ENCODE measurements around the gene ARL6IP4.

Gene ARL6IP4

DNA sequence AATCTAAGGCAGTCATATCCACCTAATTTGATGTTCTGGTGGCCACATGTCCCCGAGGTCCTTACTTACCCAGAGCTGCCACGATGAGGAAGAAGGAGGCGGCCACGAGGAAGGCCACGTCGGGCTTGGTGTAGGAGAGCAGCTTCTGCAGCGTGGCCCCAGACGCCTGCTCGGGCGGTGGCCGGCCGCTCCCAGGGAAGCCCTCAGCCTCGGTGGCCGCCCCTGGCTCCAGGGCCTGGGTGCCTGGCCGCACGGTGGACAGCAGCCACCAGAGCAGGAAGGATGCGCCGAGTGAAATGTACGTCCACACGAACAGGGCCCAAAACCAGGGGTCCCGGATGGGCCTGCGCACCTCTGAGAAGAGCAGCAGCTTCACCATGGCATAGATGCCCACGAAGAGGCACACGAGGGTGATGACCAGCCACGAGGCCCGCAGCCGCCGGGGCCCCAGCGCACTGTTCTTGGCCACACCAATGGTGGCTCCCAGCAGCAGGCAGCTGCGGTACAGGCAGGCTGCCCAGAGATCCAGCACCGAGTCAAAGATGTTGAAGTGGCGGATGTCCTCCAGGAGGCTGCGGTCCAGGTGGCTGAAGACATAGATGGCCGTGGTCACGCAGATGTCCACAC, 20.8 kb upstream of the ARL6IP4 start:
- FAIRE-seq, result no peak

DNA sequence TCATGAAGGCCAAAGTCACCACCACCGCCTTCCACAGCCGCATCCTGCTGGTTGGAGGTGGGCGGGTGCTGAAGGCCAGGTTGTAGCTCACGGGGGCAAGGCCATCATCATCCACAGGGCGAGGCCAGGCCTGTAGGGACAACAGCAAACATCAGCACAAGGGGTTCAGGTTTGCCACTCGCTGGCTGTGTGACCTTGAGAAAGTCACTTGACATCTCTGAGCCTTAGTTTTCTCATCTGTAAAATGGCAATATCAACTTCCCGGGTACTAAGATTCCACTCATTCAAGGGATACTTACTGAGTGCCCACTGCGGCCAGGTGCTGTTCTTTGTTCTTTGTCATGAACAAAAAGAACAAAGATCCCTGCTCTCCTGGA, 20.3 kb upstream of the ARL6IP4 start:
- FAIRE-seq, result no peak

DNA sequence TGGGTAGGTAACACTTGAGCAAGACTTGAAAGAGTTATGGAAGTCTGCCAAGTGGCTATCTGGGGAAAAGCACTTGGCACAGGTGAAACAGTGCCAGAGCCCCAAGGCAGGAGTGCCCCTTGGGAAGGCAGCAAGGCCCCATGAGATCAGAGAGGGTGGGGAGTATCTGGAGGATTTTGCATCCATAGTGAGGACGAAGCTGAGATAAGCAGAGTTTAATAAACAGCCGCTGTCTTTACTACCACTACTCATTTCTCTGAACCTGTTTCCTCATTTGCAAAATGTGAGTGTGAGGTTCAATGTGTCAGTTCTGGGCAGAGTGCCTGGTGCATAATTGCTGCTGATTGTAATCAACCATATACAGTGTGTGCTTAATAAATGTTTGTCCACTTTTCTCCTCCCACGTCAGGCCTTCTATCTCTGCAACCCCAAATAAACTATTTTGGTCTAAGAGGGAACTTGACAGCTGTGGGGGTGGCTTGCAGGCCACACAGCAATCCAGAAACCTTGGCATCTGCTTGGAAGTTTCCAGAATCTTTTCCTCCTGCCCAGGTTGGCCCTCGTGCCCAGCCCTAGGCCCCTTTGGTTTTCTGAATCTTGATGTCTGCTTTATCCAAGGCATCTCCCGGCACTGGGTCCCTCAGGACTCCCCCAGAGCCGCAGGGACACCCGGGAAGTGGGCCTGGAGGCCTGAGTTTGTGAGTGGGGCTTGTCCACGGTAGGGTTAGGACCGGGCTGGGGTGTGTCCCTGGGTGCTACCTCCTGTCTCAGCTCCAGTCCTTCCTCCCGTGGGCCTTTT, 18.8 kb upstream of the ARL6IP4 start:
- FAIRE-seq, result no peak

DNA sequence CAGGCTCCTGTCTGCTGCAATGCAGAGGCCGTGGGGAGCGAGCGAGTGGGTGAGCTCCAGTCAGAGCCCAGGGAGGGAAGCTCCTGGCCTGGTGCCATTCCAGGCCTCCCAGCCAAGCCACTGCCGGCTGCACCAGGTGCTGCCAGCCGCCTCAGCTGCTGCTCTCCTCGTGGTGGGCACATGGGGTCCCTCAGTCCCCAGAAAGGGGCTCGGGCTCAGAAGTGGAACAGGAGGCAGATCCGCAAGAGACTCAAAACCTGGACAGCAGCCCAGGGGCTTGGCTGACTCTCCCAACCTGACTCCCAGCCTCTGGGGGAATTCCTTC, 16.6 kb upstream of the ARL6IP4 start:
- no peak for FAIRE-seq

DNA sequence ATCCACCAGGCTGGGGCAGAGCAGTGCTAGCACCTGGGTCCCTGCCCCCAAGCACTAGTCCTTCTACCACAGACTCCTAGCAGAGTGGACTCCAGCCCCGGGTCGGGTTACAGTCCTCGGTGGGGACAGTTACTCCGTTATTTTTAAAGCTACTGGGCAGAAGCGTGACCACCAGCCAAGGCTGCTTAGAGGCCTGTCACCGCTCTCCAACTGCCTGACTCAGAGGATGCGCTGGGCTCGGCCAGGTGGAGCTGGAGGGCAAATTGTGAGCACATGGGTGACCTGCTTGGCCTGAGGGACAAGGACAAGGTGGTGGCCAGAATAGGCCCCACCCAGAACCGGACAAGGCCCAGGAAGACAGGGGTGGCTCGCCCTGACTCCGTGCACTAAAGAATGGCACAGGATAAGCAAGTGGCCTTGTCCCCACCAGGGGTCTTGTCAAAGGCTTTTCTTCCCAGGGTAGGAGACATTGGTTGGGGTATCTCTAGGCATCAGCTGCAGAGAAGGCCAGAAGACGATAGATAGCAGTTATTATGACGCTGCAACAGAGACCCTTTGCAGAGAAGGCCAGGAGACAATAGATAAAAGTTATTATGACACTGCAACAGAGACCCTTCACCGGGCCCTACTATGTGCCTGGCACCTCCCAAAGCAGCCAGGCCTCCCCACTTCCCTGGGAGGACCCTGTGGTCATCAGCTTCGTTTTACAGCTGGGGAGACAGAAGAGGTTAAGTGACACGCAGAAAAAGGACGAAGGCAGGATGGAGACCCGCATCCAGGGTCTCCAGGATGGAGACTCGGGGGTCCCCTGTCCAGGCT, 15.8 kb upstream of the ARL6IP4 start:
- FAIRE-seq, result no peak

DNA sequence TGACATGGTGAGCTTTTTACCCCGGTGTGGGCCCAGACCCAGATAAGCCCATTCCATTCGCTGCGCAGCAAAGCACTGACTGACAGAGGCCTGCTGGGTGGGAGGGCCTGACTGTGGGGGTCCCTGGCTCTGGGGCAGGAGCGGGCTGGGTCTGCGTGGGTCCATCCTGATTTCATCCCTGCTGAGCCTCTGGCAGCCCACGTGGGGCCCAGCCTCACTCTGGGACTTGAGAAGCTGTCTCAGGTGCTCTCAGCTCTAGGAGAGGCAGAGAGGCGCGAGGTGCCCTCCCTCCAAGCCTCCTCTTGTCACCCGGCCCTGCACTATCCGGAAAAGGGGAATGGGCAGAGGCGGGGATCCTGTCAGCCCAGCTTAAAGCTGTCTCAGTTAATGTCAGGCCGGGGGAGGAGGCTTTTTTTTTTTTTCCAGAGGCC, 15.1 kb upstream of the ARL6IP4 start:
- FAIRE-seq, result no peak

DNA sequence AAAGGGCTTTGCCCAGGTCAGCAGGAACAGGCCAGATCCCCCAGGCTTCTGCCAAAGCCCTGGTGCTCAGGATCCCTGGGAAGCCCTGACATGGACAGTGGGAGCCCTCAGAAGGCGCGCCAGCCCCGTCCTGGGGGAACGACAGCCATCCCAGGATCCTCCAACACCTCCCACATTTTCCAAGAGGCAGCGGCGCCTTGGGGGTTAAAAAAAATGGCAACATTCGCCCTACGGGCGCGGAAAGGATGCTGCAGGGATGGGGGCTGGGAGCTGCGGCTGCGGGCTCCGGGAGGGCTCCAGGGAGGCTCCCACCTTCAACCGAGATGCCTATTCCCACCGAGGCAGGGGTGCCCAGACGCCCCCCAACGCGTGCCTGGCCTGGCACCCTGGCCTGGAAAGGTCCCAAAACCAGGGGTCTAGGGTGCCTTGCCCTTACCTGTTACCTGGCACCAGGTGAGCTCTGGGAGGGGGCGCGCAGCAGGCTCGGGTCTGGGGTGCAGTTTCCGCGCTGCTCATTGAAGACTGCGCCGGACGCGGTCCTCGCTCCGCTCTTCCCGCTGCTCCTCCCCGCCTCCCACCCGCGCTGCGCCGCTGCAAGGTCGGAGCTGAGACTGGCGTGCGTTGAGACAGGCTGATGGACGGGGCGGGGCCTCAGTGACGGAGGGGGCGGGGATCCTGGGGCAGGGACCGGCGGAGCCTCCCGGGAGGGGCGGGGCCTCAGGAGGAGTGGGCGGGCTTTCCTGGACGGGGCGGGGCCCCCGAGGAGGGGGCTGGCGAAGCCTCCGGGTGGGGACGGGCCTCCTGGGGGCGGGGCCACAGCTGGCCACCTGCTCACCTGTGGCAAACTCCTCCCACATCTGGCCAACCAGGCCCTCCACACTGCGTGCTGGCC, 14.4 kb upstream of the ARL6IP4 start, which contains the start of gene ABCB9:
Gene ABCB9, minus strand, starts transcription at position 613 of the 892 bp plus-strand sequence. CDS start 6,228 bp downstream, outside the sequence.
- no peak for FAIRE-seq

DNA sequence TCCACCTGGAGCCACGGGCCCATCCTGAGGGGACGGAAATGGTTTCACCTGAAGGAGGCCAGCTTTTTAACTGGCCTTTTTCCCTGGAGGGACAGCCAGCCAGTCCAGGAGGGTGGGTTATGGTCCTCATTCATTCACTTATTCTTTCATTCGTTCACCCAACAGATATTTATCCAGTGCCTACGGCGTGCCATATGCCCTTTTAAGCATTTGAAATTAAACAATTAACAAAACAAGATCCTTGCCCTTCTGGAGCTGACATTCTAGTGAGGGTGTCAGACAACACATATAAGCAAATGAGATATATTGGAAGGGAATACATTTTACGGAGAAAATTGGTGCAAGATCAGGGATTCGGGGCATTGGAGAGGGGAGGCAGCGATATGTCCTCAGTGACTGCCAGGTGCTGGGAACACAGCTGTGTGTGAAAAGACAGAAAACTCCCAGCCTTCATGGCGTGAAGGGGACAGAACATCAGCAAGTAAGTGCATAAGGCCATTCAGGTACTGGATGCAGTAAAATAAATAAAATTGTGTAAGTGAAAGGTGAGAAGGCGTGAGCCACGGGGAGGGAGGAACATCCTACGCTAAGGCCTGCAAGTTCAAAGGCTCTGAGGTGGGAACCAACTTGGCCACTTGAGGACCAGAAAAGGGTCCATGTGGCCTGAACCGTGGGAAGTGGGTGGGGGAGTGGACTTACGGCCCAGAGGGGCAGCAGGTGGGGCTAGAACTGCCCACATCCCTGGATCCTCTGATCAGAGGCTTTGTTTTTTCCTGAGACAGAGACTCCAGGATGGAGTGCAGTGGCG, 13.5 kb upstream of the ARL6IP4 start:
- FAIRE-seq, result no peak

DNA sequence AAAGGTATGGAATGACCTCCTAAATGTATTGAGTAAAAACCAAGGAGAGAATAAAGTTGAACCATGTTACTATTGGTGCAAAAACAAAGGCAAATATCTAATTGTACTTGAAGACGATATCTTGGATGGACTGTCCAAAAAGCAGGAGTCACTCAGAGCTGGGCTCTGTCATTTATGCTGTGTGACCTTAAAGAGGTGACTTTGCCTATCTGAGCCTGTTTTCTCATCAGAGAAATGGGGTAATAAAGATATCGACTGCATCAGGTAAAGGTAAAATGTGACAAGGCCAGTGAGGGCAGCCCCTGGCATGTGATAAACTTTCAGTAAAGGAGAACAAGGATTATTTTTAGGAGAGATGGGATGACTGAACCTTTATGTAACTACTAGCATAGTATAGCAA, 12.4 kb upstream of the ARL6IP4 start:
- FAIRE-seq, result no peak

DNA sequence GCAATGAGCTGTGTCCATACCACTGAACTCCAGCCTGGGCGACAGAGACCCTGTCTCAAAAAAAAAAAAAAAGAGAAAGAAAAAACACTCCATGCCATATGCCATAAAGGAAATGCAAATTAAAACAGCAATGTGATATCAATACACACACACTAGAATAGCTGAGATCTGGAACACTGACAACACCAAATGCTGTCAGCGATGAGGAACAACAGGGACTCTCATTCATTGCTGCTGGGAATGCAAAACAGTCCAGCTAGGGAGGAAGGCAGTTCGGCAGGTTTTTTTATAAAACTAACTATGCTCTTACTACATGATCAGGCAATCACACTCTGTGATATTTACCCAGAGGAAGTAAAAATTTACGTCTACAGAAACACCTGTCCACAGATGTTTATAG, 10.8 kb upstream of the ARL6IP4 start:
- no peak for FAIRE-seq

DNA sequence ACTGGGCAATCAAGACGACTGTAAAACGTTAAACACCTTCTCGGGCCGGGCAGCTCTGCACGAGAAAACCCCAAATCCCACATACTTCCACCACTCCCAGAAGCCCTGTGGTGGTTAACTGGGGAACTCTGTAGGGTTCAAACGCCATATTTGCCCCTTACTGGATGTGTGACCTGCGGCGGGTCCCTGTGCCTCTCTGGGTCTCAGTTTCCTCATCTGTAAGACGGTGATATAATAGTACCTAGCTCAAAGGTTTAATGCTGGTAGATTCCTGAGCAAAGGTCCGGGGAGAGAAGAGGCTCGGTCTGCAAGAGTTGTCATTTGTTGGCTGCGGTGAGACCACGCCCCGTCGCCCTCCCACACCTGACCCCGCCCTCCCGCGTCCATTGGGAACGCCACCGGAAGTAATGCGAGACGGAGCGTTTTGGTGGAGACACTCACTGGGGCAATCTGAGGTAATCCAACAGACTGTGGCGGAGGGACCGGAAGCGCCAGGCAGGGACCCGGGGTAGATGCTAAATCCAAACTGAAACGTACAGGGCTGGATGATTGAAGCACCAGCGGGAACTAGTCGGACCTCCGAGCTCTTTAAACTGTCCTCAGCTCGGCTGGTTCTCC, 6.1 kb upstream of the ARL6IP4 start:
- FAIRE-seq, result peak; percentile 36

DNA sequence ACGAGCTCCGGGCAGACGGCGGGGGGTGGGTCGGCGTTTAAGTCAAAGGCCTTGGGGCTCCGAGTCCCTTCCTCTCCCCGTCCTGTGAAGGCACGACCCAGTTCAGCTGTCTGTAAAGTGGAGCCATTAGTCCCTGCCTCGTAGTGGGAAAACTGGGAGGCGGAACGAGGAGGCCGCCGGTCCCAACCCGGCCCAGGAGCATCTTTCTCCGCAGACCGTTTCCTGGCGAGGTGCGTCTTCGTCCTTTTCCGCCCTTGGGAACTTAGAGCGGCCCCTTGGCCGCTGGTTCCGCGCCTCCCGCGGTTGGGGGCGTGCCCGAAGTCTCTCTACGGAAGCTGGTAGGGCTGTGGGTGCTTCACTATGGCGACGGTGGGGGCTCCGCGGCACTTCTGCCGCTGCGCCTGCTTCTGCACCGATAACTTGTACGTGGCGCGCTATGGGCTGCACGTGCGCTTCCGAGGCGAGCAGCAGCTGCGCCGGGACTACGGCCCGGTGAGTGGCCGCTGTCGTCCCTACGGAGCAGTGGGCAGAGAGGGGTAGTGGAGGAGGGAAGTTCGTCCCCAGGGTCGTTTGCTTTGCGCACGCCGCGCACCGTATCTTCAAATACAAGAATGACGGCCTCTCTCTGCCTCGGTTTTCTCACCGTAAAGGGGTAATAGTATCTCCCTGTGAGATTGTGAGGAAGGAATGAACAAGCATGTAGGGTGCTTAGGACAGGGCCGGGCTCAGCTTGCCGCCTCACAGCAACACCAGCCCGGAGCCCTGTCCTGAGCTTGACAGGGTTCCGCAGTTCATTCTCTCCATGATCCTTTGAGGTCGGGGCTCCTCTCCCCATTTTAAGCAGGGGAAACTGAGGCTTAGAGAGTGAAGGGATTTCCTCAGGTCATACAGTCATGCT, 5.3 kb upstream of the ARL6IP4 start, which contains the start of gene OGFOD2:
Gene OGFOD2, plus strand, starts transcription at position 353 of the 898 bp plus-strand sequence. Its CDS starts 8 bp downstream, at position 361.
- no peak for FAIRE-seq

DNA sequence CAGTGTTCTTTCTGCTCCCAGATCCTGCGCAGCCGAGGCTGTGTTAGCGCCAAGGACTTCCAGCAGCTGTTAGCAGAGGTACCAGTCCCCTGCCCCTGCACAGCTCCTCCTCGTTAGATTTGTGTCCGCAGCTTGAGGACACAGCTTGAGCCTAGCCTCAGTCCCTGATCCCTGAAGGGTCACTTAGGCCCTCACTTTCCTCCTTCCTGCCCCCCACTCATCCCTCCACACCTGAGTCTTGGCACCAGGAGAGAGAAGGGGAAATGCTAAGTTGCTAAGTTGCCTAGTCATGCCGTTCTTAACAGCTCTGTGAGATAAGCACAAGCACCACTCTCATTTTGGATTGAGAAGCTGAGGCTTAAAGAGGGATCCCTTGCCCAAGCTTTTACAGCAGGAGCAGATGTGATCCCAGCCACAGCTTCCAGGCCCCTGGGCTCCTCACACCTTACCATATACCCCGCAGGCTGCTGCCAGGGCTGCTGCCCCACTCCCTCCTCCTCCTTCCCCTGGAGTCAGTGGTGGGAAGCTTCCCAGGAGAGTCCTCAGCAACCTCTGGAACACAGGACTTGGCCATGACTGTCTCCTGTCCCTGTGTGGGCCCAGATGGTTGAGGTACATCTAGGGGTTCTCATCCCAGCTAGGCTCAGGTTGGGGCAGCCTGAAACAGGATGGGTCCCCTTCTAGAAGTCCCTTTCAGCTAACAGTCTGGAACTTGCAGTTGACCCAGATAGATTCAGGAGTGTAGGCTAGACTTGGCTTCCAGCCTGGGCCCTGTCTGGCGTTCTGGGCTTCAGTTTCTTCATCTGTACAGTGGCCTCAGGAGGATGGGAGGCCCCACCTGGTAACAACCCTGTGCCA, 4.5 kb upstream of the ARL6IP4 start:
- no peak for FAIRE-seq

DNA sequence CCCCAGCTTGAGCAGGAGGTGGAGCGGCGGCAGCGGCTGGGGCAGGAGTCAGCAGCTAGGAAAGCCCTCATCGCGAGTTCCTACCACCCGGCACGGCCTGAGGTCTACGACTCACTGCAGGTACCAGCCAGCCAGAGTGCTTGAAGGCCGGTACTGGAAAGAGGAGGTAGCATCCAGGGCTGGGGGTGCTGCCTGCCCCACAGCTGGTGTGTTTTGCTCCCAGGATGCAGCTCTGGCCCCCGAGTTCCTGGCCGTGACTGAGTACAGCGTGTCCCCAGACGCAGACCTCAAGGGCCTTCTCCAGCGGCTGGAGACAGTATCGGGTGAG, 3.9 kb upstream of the ARL6IP4 start:
- FAIRE-seq, result no peak

DNA sequence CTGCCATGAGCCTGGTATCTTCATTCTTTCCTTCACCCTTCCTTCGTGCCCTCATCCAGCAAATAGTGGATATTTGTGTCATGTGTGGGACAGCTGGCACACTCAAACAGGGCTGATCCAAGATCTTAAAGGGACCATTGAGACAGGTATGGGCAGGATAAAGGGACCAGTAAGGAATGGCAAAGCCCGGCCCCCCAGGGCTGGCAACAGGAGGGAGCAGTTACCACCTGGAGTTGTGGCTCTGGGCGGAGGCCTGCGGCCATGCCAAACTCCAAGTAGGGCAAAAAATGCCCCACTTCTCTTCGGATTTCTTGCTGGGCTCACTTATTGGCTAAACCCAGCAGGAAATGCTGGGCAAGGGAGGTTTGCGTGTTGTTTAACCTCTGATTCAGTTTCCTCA, 3.3 kb upstream of the ARL6IP4 start:
- FAIRE-seq, result no peak

DNA sequence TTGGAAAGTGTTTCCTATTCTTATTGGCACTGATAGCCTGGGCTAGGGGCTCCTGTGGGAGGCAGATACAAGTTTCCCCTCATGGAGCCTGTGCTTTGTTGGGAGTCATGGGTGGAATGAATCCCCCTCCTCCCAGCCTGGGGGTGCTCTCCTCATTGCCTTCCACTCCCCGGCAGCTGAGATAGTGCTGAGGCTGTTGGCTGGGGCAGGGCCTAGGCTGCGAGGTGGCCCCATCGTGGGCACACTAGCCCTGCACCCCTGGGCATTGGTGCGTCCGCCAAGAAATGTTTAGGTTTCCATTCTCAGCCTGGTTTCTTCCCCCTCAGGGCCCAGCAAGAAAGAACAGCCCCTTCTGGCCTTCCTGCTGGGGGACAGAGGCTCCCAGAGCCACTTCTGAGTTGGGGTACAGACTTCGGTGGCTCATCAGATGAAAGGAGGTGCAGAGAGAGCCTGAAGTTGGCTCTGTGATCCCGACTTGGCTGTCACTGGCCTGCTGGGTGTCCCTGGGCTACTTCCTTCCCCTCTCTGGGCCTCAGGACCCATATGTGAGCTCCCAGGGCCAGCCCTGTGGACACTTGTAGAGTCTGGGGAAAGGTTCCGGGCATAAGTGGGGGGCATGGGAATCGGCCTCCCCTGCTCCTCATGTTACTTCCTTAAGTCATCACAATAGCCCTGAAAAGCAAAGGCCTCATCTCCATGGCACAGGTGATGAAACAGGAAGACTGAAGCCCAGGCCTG, 2.7 kb upstream of the ARL6IP4 start:
- FAIRE-seq, result no peak

DNA sequence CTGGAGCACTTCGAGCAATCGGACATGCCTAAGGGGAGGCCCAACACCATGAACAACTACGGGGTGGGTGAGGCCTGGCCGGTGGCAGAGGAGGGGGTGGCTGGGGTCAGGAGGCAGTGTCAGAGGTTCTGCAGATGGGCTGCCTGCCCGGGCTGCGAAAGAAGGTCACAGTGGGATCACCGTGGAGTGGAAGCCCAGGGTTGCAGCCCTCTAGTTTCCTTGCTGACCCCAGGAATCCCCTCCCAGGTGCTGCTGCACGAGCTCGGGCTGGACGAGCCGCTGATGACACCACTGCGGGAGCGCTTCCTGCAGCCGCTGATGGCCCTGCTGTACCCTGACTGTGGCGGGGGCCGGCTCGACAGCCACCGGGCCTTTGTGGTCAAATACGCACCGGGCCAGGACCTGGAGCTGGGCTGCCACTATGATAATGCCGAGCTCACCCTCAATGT, 1.9 kb upstream of the ARL6IP4 start:
- no peak for FAIRE-seq

All from islet of Langerhans (tissue), 1 donor.